ENCODE results near the gene CLCNKA. TPM values are rescaled to one million over a fixed set of nuclear protein-coding genes. Genes with fewer than 3 reads are reported as not detected.

The CLCNKA gene
- total RNA-seq, 1 donor from 2014 or later: 0.65 TPM

GRCh38 chr1:16065269-16065576 lies 43.4 kb downstream of the CLCNKA start:
- Histone ChIP-seq H3K4me1 (no peaks in the 10 kb centered on the region), H3K4me3 (no peak overlapping the region), H3K27ac (no peak overlapping the region), H3K9me3 (no peaks in the 10 kb centered on the region), H3K27me3 (ENCODE audit: low read depth) (peaks cover 6% of the 10 kb centered on the region), H3K36me3 (no peaks in the 10 kb centered on the region)
- intact Hi-C loops (cut with DNase I): no loop called here
- TF ChIP-seq CTCF (IDR thresholded peaks at IDR 0.05): no peak
- DNase-seq (no peak), ATAC-seq (no peak)

- ATAC-seq (no peak), DNase-seq (no peak)
- Histone ChIP-seq H3K36me3 (no peaks in the 10 kb centered on the region), H3K4me1 (no peaks in the 10 kb centered on the region), H3K9me3 (no peaks in the 10 kb centered on the region), H3K27me3 (ENCODE audit: low read depth) (peaks cover 6% of the 10 kb centered on the region), H3K4me3 (no peak overlapping the region), H3K27ac (no peak overlapping the region)
- intact Hi-C loops (cut with DNase I): no loop called here
- TF ChIP-seq CTCF (IDR thresholded peaks at IDR 0.05): no peak
Observed at GRCh38 chr1:16066245-16066644, 44.4 kb downstream of the CLCNKA start.

- H3K4me3 ChIP-seq: no peak overlapping the region
- ATAC-seq (peak in 1 of 2 donors; percentile 9), DNase-seq (no peak)
- H3K27me3 ChIP-seq (ENCODE audit: low read depth): peaks cover 12% of the 10 kb centered on the region
- no peaks in the 10 kb centered on the region for H3K4me1 ChIP-seq
- intact Hi-C loops (cut with DNase I): no loop called here
- H3K27ac ChIP-seq: no peak overlapping the region
- no peaks in the 10 kb centered on the region for H3K36me3 ChIP-seq
- H3K9me3 ChIP-seq: no peaks in the 10 kb centered on the region
- TF ChIP-seq CTCF (IDR thresholded peaks at IDR 0.05): no peak
Observed at GRCh38 chr1:16067127-16067768, 45.4 kb downstream of the CLCNKA start.

GRCh38 chr1:16067933-16068332 lies 46.1 kb downstream of the CLCNKA start:
- intact Hi-C loops (cut with DNase I): no loop called here
- ATAC-seq: no peak
- Histone ChIP-seq H3K27me3 (ENCODE audit: low read depth) (peaks cover 15% of the 10 kb centered on the region), H3K36me3 (no peaks in the 10 kb centered on the region), H3K4me1 (peaks cover 2% of the 10 kb centered on the region), H3K4me3 (no peak overlapping the region), H3K27ac (no peak overlapping the region), H3K9me3 (no peaks in the 10 kb centered on the region)
- no peak for DNase-seq
- TF ChIP-seq CTCF (IDR thresholded peaks at IDR 0.05): no peak

- intact Hi-C loops (cut with DNase I): no loop called here
- DNase-seq (no peak), ATAC-seq (peak; percentile 64 to 87)
- no peaks in the 10 kb centered on the region for H3K36me3 ChIP-seq
- H3K9me3 ChIP-seq: no peaks in the 10 kb centered on the region
- no peak overlapping the region for H3K27ac ChIP-seq
- no peak for TF ChIP-seq CTCF (IDR thresholded peaks at IDR 0.05)
- peaks cover 19% of the 10 kb centered on the region for H3K27me3 ChIP-seq (ENCODE audit: low read depth)
- peaks cover 6% of the 10 kb centered on the region for H3K4me1 ChIP-seq
- no peak overlapping the region for H3K4me3 ChIP-seq
Observed at GRCh38 chr1:16068356-16069270, 46.8 kb downstream of the CLCNKA start.
